Keratinocyte (primary cell): ENCODE data around the gene LRRC73. TPM values are rescaled to one million over a fixed set of nuclear protein-coding genes. Genes with fewer than 3 reads are reported as not detected.

Experiments
- DNase-seq: peaks from one replicate; pipeline ENCODE4 v3.0.0-alpha.2; 2011; ENCODE audit warnings: low read depth, missing footprints, low spot score
- FAIRE-seq: peaks from 2 replicates; lab custom pipeline; 2011; peaks lifted over from hg19 to GRCh38; lab: Jason Lieb, UNC
- H2AFZ ChIP-seq: 2 replicates; pipeline ENCODE4 v1.6.0; 2012; ENCODE audit warnings: low read length, control low read depth, inconsistent platforms; ENCODE audit not compliant: control insufficient read depth
- H3K27ac ChIP-seq: 2 replicates; pipeline ENCODE4 v1.5.1; 2011; ENCODE audit warnings: low read length; ENCODE audit not compliant: control insufficient read depth, insufficient read depth
- H3K27me3 ChIP-seq: 3 replicates; pipeline ENCODE4 v1.6.0; 2011; ENCODE audit warnings: low read length; ENCODE audit not compliant: control insufficient read depth, insufficient read depth; ENCODE audit errors: extremely low read depth
- H3K36me3 ChIP-seq, 2 experiments: 2 replicates in 1 of 2; 3 replicates in 1 of 2; pipeline ENCODE4 v1.5.1; 2011; ENCODE audit warnings: low read length in 2 of 2, mild to moderate bottlenecking in 1 of 2; ENCODE audit not compliant: control insufficient read depth in 2 of 2, insufficient read depth in 2 of 2; ENCODE audit errors: extremely low read depth in 1 of 2
- H3K4me1 ChIP-seq: 3 replicates; pipeline ENCODE4 v1.5.1; 2011; ENCODE audit warnings: low read length; ENCODE audit not compliant: control insufficient read depth, insufficient read depth; ENCODE audit errors: extremely low read depth
- H3K4me2 ChIP-seq: 3 replicates; pipeline ENCODE4 v1.6.0; 2011; ENCODE audit warnings: low read depth, low read length; ENCODE audit not compliant: control insufficient read depth, insufficient read depth; ENCODE audit errors: extremely low read depth
- H3K4me3 ChIP-seq, 3 experiments: fragments of 200-600 bp in 1 of 3; sonication (generic) in 1 of 3; 2 replicates in 2 of 3; 3 replicates in 1 of 3; pipeline ENCODE4 v1.5.1; 2011 to 2016; ENCODE audit warnings: low read length in 3 of 3, mild to moderate bottlenecking in 3 of 3, control low read depth in 2 of 3, inconsistent platforms in 1 of 3, low read depth in 1 of 3, mixed read lengths in 1 of 3, mixed run types in 1 of 3, moderate library complexity in 1 of 3; ENCODE audit not compliant: control insufficient read depth in 2 of 3, insufficient read depth in 2 of 3; ENCODE audit errors: extremely low read depth in 1 of 3
- H3K79me2 ChIP-seq: 2 replicates; pipeline ENCODE4 v1.6.0; 2012; ENCODE audit warnings: low read length; ENCODE audit not compliant: control insufficient read depth, insufficient read depth
- H3K9ac ChIP-seq: 3 replicates; pipeline ENCODE4 v1.6.0; 2011; ENCODE audit warnings: low read length; ENCODE audit not compliant: control insufficient read depth, insufficient read depth; ENCODE audit errors: extremely low read depth
- H3K9me1 ChIP-seq: 3 replicates; pipeline ENCODE4 v1.6.0; 2011; ENCODE audit warnings: low read length; ENCODE audit not compliant: control insufficient read depth, insufficient read depth; ENCODE audit errors: extremely low read depth
- H3K9me3 ChIP-seq: 2 replicates; pipeline ENCODE4 v1.5.1; 2012; ENCODE audit warnings: low read depth, low read length; ENCODE audit not compliant: control insufficient read depth
- H4K20me1 ChIP-seq: 3 replicates; pipeline ENCODE4 v1.6.0; 2011; ENCODE audit warnings: low read length; ENCODE audit not compliant: control insufficient read depth, insufficient read depth; ENCODE audit errors: extremely low read depth
- EZH2 ChIP-seq: IDR thresholded peaks from one replicate; pipeline ENCODE4 v1.6.1; 2012; ENCODE audit warnings: inconsistent platforms, mild to moderate bottlenecking, low read length, moderate library complexity
- dilution Hi-C: fragments of 300-500 bp; cut with MboI; formaldehyde crosslinking; loops from one replicate; pipeline ENCODE4 v1.7.0; 2020; ENCODE audit warnings: low sequenced_read_pairs; ENCODE audit not compliant: extremely low pct_ligation_motif_present
- polyA plus RNA-seq, 5 experiments: library from polyadenylated mRNA; depleted of rRNA in 3 of 5; stranded (reverse) in 3 of 5; stranded (forward) in 1 of 5; unstranded in 1 of 5; fragments of >200 nt; gene quantifications; 1 replicate in 1 of 5; 2 replicates in 3 of 5; 3 replicates in 1 of 5; pipeline versions ENCODE4 v1.2.1 to v1.2.3, GENCODE V29; 2011 to 2012; ENCODE audit warnings: missing spikeins in 2 of 5, low read depth in 1 of 5, low replicate concordance in 1 of 5
- TF ChIP-seq, protein P1 (sequence below), 3 experiments: IDR thresholded peaks in 1 of 3; conservative IDR thresholded peaks in 1 of 3; optimal IDR thresholded peaks in 1 of 3; 2 replicates in 2 of 3; 3 replicates in 1 of 3; pipeline versions ENCODE3 to v1.5.1; 2011; ENCODE audit warnings: low read length in 3 of 3, mild to moderate bottlenecking in 3 of 3, moderate library complexity in 2 of 3, control low read depth in 1 of 3, inconsistent platforms in 1 of 3; ENCODE audit not compliant: insufficient read depth in 2 of 3; ENCODE audit errors: extremely low read depth in 1 of 3

Gene LRRC73
- polyA plus RNA-seq, 1 donor (not counting 4 experiments of a cell fraction or from before 2014, with no cell fraction given): 0.16 TPM

- no peaks in the 10 kb centered on the region for H4K20me1 ChIP-seq
- H3K4me1 ChIP-seq: peaks cover 29% of the 10 kb centered on the region
- no peaks in the 10 kb centered on the region for H3K9me1 ChIP-seq
- H3K4me3 ChIP-seq: no peak overlapping the region
- DNase-seq (no peak), FAIRE-seq (peak; percentile 60)
- no peak for TF ChIP-seq EZH2
- TF ChIP-seq, protein P1, sequence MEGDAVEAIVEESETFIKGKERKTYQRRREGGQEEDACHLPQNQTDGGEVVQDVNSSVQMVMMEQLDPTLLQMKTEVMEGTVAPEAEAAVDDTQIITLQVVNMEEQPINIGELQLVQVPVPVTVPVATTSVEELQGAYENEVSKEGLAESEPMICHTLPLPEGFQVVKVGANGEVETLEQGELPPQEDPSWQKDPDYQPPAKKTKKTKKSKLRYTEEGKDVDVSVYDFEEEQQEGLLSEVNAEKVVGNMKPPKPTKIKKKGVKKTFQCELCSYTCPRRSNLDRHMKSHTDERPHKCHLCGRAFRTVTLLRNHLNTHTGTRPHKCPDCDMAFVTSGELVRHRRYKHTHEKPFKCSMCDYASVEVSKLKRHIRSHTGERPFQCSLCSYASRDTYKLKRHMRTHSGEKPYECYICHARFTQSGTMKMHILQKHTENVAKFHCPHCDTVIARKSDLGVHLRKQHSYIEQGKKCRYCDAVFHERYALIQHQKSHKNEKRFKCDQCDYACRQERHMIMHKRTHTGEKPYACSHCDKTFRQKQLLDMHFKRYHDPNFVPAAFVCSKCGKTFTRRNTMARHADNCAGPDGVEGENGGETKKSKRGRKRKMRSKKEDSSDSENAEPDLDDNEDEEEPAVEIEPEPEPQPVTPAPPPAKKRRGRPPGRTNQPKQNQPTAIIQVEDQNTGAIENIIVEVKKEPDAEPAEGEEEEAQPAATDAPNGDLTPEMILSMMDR (optimal IDR thresholded peaks at IDR 0.05 in 1 of 3, IDR thresholded peaks at IDR 0.05 in 1 of 3, conservative IDR thresholded peaks at IDR 0.05 in 1 of 3; ENCODE audit: extremely low read depth in 1 of 3, insufficient read depth in 2 of 3, low read length in 3 of 3): no peak
- no peak overlapping the region for H3K9ac ChIP-seq
- H2AFZ ChIP-seq: peak overlapping the region; percentile 58
- H3K36me3 ChIP-seq: no peaks in the 10 kb centered on the region
- no peaks in the 10 kb centered on the region for H3K9me3 ChIP-seq
- peak overlapping the region; percentile 49 for H3K4me2 ChIP-seq
- no peaks in the 10 kb centered on the region for H3K79me2 ChIP-seq
- no peak overlapping the region for H3K27ac ChIP-seq
- no peaks in the 10 kb centered on the region for H3K27me3 ChIP-seq
- dilution Hi-C loops: no loop called here
Observed at GRCh38 chr6:43468748-43469681, 41.1 kb downstream of the LRRC73 start.

DNA sequence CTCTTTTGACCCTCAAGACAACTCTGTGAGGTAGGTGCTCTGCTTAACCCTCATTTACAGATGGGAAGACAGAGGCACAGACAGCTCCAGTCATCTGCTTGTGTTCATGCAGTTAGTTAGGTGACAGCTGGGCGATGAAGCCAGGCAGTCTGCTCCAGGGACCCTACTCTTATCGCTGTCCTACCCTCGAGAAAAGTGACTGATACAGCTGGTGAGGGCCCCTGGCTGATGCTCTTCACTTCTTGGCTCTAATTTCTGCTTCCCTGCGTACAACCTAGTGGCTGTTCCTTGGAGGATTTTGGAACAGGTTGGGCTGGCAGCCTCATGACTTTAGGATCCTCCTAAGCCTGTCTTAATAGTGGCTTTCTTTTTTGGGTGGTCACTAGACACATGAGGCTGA lies 41.9 kb downstream of the LRRC73 start:
- H3K27ac ChIP-seq: no peak overlapping the region
- no peaks in the 10 kb centered on the region for H3K79me2 ChIP-seq
- DNase-seq: no peak
- dilution Hi-C loops: no loop called here
- no peak overlapping the region for H2AFZ ChIP-seq
- no peak overlapping the region for H3K4me2 ChIP-seq
- H3K4me1 ChIP-seq: peaks cover 29% of the 10 kb centered on the region
- no peaks in the 10 kb centered on the region for H4K20me1 ChIP-seq
- no peak for FAIRE-seq
- H3K9me3 ChIP-seq: no peaks in the 10 kb centered on the region
- no peak overlapping the region for H3K4me3 ChIP-seq
- H3K36me3 ChIP-seq: no peaks in the 10 kb centered on the region
- H3K9ac ChIP-seq: no peak overlapping the region
- no peaks in the 10 kb centered on the region for H3K27me3 ChIP-seq
- TF ChIP-seq EZH2: no peak
- TF ChIP-seq, protein P1 (optimal IDR thresholded peaks at IDR 0.05 in 1 of 3, IDR thresholded peaks at IDR 0.05 in 1 of 3, conservative IDR thresholded peaks at IDR 0.05 in 1 of 3; ENCODE audit: extremely low read depth in 1 of 3, insufficient read depth in 2 of 3, low read length in 3 of 3): no peak
- no peaks in the 10 kb centered on the region for H3K9me1 ChIP-seq
